ENCODE measurements around the gene CLIC5.

The CLIC5 gene

GRCh38 chr6:46010270-46010669 lies 5.4 kb downstream of the CLIC5 start:
- no peak overlapping the region for H2AFZ ChIP-seq
- no peaks in the 10 kb centered on the region for H3K36me3 ChIP-seq (ENCODE audit: control insufficient read depth, insufficient read depth, low read length)
- no peak overlapping the region for H3K9ac ChIP-seq
- H3K9me3 ChIP-seq (ENCODE audit: control insufficient read depth, low read length) = no peaks in the 10 kb centered on the region
- no peak overlapping the region for H3K4me3 ChIP-seq (ENCODE audit: low read depth, low read length)
- H3K4me2 ChIP-seq (ENCODE audit: low read length) = no peak overlapping the region
- H3K27me3 ChIP-seq (ENCODE audit: control insufficient read depth, insufficient read depth, low read length) = no peaks in the 10 kb centered on the region
- H3K27ac ChIP-seq = no peak overlapping the region
- H3K4me1 ChIP-seq = peaks cover 3% of the 10 kb centered on the region
- no peak for TF ChIP-seq CTCF (IDR thresholded peaks at IDR 0.05)
- no peaks in the 10 kb centered on the region for H3K79me2 ChIP-seq

- Histone ChIP-seq H3K9me3 (ENCODE audit: control insufficient read depth, low read length) (no peaks in the 10 kb centered on the region), H3K9ac (no peak overlapping the region), H3K4me3 (ENCODE audit: low read depth, low read length) (no peak overlapping the region), H2AFZ (no peak overlapping the region), H3K4me1 (no peaks in the 10 kb centered on the region), H3K27me3 (ENCODE audit: control insufficient read depth, insufficient read depth, low read length) (no peaks in the 10 kb centered on the region), H3K79me2 (no peaks in the 10 kb centered on the region), H3K4me2 (ENCODE audit: low read length) (no peak overlapping the region), H3K36me3 (ENCODE audit: control insufficient read depth, insufficient read depth, low read length) (no peaks in the 10 kb centered on the region), H3K27ac (no peak overlapping the region)
- no peak for TF ChIP-seq CTCF (IDR thresholded peaks at IDR 0.05)
Observed at GRCh38 chr6:46002264-46002663, 13.4 kb downstream of the CLIC5 start.

- no peak overlapping the region for H2AFZ ChIP-seq
- no peak overlapping the region for H3K4me2 ChIP-seq (ENCODE audit: low read length)
- no peak overlapping the region for H3K27ac ChIP-seq
- no peaks in the 10 kb centered on the region for H3K79me2 ChIP-seq
- H3K4me1 ChIP-seq = no peaks in the 10 kb centered on the region
- H3K4me3 ChIP-seq (ENCODE audit: low read depth, low read length) = no peak overlapping the region
- H3K27me3 ChIP-seq (ENCODE audit: control insufficient read depth, insufficient read depth, low read length) = no peaks in the 10 kb centered on the region
- H3K9me3 ChIP-seq (ENCODE audit: control insufficient read depth, low read length) = no peaks in the 10 kb centered on the region
- no peaks in the 10 kb centered on the region for H3K36me3 ChIP-seq (ENCODE audit: control insufficient read depth, insufficient read depth, low read length)
- no peak overlapping the region for H3K9ac ChIP-seq
- no peak for TF ChIP-seq CTCF (IDR thresholded peaks at IDR 0.05)
Observed at GRCh38 chr6:46000905-46001304, 14.8 kb downstream of the CLIC5 start.

GRCh38 chr6:45998524-45998923 lies 17.1 kb downstream of the CLIC5 start:
- H3K4me2 ChIP-seq (ENCODE audit: low read length) = no peak overlapping the region
- H3K4me3 ChIP-seq (ENCODE audit: low read depth, low read length) = no peak overlapping the region
- no peak for TF ChIP-seq CTCF (IDR thresholded peaks at IDR 0.05)
- H2AFZ ChIP-seq = no peak overlapping the region
- H3K27me3 ChIP-seq (ENCODE audit: control insufficient read depth, insufficient read depth, low read length) = no peaks in the 10 kb centered on the region
- H3K9me3 ChIP-seq (ENCODE audit: control insufficient read depth, low read length) = no peaks in the 10 kb centered on the region
- H3K27ac ChIP-seq = no peak overlapping the region
- no peaks in the 10 kb centered on the region for H3K4me1 ChIP-seq
- H3K36me3 ChIP-seq (ENCODE audit: control insufficient read depth, insufficient read depth, low read length) = no peaks in the 10 kb centered on the region
- H3K9ac ChIP-seq = no peak overlapping the region
- no peaks in the 10 kb centered on the region for H3K79me2 ChIP-seq

- Histone ChIP-seq H3K9ac (no peak overlapping the region), H3K9me3 (ENCODE audit: control insufficient read depth, low read length) (no peaks in the 10 kb centered on the region), H3K4me1 (no peaks in the 10 kb centered on the region), H3K4me2 (ENCODE audit: low read length) (no peak overlapping the region), H2AFZ (no peak overlapping the region), H3K79me2 (no peaks in the 10 kb centered on the region), H3K27ac (no peak overlapping the region), H3K27me3 (ENCODE audit: control insufficient read depth, insufficient read depth, low read length) (no peaks in the 10 kb centered on the region), H3K36me3 (ENCODE audit: control insufficient read depth, insufficient read depth, low read length) (no peaks in the 10 kb centered on the region), H3K4me3 (ENCODE audit: low read depth, low read length) (no peak overlapping the region)
- no peak for TF ChIP-seq CTCF (IDR thresholded peaks at IDR 0.05)
Observed at GRCh38 chr6:45997875-45998506, 17.7 kb downstream of the CLIC5 start.

All from parathyroid adenoma (tissue), 2 donors.